HFF-Myc (cell line): Measurements from ENCODE around the gene IGFBP4.

Experiments
- DNase-seq: peaks from one replicate; pipeline ENCODE4 v3.0.0-alpha.2; 2011; ENCODE audit warnings: low read depth; ENCODE audit errors: extremely low read depth
- H3K4me3 ChIP-seq: replicated peaks from 2 replicates; pipeline ENCODE4 v1.5.1; 2011; ENCODE audit warnings: low read depth, mild to moderate bottlenecking, control low read depth, low read length
- TF ChIP-seq, protein P1 (sequence below): IDR thresholded peaks from 2 replicates; pipeline ENCODE4 v1.5.1; 2012; ENCODE audit warnings: mild to moderate bottlenecking, low read depth, low read length, control low read depth; ENCODE audit errors: missing control alignments

Gene IGFBP4

DNA sequence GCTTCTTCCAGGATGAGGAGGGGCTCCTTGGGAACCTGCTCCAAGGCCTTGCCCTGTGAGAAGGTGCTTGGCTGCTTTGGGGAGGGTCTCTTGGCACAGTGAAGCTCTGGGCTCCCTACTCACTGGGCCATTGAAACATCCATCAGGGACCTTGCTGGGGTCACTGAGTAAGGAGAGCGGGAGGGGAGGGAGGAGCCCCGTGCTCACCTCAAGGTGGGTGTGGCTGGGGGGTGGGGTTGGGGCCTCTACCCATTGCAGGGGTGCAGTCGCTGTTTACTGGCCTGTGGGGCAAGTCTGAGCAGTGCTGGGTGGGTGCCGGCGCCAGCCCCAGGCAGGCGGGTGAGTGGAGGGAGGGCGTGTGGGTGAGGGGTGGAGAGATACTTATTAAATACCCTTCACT lies 48.2 kb downstream of the IGFBP4 start:
- no peak overlapping the region for H3K4me3 ChIP-seq
- DNase-seq = no peak
- TF ChIP-seq, protein P1, sequence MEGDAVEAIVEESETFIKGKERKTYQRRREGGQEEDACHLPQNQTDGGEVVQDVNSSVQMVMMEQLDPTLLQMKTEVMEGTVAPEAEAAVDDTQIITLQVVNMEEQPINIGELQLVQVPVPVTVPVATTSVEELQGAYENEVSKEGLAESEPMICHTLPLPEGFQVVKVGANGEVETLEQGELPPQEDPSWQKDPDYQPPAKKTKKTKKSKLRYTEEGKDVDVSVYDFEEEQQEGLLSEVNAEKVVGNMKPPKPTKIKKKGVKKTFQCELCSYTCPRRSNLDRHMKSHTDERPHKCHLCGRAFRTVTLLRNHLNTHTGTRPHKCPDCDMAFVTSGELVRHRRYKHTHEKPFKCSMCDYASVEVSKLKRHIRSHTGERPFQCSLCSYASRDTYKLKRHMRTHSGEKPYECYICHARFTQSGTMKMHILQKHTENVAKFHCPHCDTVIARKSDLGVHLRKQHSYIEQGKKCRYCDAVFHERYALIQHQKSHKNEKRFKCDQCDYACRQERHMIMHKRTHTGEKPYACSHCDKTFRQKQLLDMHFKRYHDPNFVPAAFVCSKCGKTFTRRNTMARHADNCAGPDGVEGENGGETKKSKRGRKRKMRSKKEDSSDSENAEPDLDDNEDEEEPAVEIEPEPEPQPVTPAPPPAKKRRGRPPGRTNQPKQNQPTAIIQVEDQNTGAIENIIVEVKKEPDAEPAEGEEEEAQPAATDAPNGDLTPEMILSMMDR = no peak

DNA sequence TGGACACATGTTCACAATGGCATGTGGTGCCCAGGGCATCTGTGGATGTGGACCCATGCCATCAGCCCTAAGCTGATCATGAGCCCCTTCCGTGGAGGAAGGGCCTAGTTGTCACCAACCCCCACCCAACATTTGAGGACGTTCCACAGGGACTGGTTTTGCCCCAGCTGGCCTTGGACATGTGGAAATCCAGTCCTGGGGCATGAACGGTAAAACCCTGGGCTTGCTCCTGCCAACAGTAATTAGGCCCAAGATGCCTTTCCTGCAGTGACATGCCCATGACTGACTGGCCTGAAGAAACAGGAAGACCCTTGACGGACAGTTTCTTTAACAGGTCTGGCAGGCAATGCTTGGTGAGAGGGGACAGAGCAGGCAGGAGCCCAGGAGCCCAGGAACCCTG lies 50.4 kb downstream of the IGFBP4 start:
- H3K4me3 ChIP-seq = no peak overlapping the region
- no peak for DNase-seq
- TF ChIP-seq, protein P1 = no peak

DNA sequence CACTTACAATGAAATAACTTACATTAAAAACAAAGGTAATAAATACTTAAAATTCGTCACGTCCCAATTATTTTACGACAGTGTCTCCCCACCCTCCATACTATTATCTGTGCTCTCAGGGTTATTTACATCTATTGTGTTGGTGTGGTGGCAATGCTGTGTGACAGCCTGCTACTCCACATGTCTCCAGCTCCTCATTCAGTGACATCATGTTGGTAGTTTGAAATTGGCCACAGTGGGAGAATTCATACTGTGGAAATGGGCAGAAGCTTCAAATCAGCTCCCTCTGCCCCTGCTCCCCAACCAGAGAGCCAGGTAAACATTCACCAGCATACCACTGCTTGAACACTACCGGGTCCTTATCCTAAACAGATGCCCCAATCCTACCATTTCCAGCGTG lies 51.9 kb downstream of the IGFBP4 start:
- no peak overlapping the region for H3K4me3 ChIP-seq
- no peak for DNase-seq
- TF ChIP-seq, protein P1 = no peak

DNA sequence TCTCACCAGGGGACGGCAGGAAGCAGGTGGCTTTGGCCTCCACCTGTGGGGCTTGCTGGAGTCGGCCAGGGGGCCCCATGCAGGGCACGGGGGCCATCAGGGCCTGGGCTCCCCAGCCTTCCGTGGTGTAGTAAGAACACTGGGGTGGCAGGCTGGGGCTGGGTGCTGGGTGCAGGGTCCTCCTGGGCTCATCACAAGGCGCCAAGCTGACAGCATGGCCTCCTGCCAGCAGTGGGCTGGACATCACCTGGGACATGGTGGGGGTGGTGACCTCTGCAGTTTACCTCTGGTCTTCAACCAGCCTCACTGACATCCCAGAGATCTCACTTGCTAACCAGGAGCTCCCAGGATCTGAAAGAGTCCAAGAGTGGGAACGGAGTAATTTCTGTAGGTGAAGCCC lies 52.9 kb downstream of the IGFBP4 start:
- DNase-seq = no peak
- TF ChIP-seq, protein P1 = no peak
- no peak overlapping the region for H3K4me3 ChIP-seq

DNA sequence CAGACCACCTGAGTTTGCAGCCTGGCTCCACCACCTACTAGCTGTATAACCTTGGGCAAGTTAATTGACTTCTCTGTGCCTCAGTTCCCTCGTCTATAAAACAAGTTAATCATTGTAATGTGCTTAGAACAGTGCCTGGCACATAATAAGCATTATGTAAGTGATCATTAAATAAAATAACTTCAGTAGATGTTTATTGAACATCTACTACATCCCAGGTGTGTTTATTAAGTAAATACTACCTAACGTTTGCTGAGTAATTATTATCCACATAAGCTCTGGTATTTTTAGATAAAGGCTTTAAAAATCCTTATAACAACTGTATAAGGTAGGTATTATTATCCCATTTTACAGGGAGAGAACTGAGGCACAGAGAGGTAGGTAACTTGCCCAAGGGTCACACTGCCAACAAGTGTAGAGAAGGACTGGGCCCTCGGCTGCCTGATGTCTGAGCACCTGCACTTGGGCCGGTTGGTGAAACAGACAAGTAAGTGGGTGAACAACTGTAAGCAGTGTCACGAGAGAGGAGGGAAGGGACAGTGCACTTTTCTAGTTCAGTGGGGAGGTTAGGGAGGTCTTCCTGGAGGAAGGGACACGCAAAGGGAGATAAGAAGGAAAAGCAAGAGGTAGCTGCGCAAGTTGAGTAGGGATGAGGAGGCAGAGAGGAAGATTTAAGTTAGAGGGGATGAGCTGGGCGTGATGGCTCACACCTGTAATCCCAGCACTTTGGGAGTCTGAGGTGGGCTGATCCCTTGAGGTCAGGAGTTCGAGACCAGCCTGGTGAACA lies 53.6 kb downstream of the IGFBP4 start:
- no peak for DNase-seq
- H3K4me3 ChIP-seq = no peak overlapping the region
- TF ChIP-seq, protein P1 = no peak

DNA sequence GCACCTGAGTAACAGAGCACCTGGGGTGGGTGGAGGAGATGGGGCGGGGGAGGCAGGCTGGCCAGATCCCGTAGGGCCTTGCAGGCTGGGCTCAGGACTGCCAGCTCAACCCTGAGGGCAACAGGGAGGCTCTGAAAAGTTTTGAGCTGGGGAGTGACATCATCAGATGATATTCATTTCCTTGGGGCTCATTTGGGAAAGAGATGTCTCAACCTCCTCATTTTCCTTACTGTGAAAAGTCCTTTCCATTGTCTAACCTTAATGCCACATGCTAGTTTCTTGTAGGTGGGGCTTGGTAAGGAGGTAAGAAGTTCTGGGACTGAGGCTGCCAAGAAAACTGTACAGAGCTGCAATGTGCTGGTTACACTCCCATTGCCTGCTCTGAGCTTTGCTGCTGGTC lies 54.4 kb downstream of the IGFBP4 start:
- TF ChIP-seq, protein P1 = no peak
- no peak overlapping the region for H3K4me3 ChIP-seq

More for the DNA sequence above, 54.4 kb downstream of the IGFBP4 start:
- no peak for DNase-seq
